ENCODE results near the gene DLGAP1. TPM values are rescaled to one million over a fixed set of nuclear protein-coding genes. Genes with fewer than 3 reads are reported as not detected.

The DLGAP1 gene
- total and polyA plus RNA-seq, 2 of the 13 experiments (the other 11 are each of a cell fraction or from before 2014, with no cell fraction given), result 0.01 TPM; not detected in 1

GRCh38 chr18:3456686-3457069 lies 998.4 kb downstream of the DLGAP1 start (continued):
- TF ChIP-seq, protein P1, sequence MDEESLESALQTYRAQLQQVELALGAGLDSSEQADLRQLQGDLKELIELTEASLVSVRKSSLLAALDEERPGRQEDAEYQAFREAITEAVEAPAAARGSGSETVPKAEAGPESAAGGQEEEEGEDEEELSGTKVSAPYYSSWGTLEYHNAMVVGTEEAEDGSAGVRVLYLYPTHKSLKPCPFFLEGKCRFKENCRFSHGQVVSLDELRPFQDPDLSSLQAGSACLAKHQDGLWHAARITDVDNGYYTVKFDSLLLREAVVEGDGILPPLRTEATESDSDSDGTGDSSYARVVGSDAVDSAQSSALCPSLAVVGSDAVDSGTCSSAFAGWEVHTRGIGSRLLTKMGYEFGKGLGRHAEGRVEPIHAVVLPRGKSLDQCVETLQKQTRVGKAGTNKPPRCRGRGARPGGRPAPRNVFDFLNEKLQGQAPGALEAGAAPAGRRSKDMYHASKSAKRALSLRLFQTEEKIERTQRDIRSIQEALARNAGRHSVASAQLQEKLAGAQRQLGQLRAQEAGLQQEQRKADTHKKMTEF (CRISPR knock-in tag; IDR thresholded peaks at IDR 0.05), result peak; percentile 80
- TF ChIP-seq, protein P2, sequence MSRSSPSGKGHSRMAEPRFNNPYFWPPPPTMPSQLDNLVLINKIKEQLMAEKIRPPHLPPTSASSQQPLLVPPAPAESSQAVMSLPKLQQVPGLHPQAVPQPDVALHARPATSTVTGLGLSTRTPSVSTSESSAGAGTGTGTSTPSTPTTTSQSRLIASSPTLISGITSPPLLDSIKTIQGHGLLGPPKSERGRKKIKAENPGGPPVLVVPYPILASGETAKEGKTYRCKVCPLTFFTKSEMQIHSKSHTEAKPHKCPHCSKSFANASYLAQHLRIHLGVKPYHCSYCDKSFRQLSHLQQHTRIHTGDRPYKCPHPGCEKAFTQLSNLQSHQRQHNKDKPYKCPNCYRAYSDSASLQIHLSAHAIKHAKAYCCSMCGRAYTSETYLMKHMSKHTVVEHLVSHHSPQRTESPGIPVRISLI (CRISPR knock-in tag; IDR thresholded peaks at IDR 0.05; ENCODE audit: borderline replicate concordance), result no peak
- TF ChIP-seq ELF3 (CRISPR knock-in tag; IDR thresholded peaks at IDR 0.05) (peak; percentile 96), SOX5 (CRISPR knock-in tag; IDR thresholded peaks at IDR 0.05; ENCODE audit: borderline replicate concordance) (peak; percentile 87), IKZF1 (IDR thresholded peaks at IDR 0.05) (no peak), RELA (CRISPR knock-in tag; IDR thresholded peaks at IDR 0.05) (no peak), ZNF572 (CRISPR knock-in tag; IDR thresholded peaks at IDR 0.05) (no peak), SYNCRIP (IDR thresholded peaks at IDR 0.05; ENCODE audit: insufficient read depth, low read depth, low read length) (no peak), ZNF574 (CRISPR knock-in tag; IDR thresholded peaks at IDR 0.05) (no peak), ZNF496 (CRISPR knock-in tag; IDR thresholded peaks at IDR 0.05; ENCODE audit: insufficient replicate concordance) (no peak), BRCA1 (CRISPR knock-in tag; IDR thresholded peaks at IDR 0.05) (no peak), MLX (CRISPR knock-in tag; IDR thresholded peaks at IDR 0.05) (peak; percentile 41; the same call in 1 of the 2 replicates), SPEN (CRISPR knock-in tag; IDR thresholded peaks at IDR 0.05; ENCODE audit: low read depth) (no peak), FOXA1 (IDR thresholded peaks at IDR 0.05) (peak; percentile 42; the same call in 1 of the 2 replicates), FOXA1 (CRISPR knock-in tag; IDR thresholded peaks at IDR 0.05) (peak; percentile 88), TRIM24 (CRISPR knock-in tag; IDR thresholded peaks at IDR 0.05) (no peak), CENPBD1 (CRISPR knock-in tag; IDR thresholded peaks at IDR 0.05; ENCODE audit: borderline replicate concordance, low read depth) (no peak), NKX3-1 (CRISPR knock-in tag; IDR thresholded peaks at IDR 0.05) (no peak), NCOA2 (CRISPR knock-in tag; IDR thresholded peaks at IDR 0.05) (peak; percentile 89), RCOR2 (CRISPR knock-in tag; IDR thresholded peaks at IDR 0.05) (peak; percentile 80; the same call in 1 of the 2 replicates), MIER3 (CRISPR knock-in tag; IDR thresholded peaks at IDR 0.05; ENCODE audit: borderline replicate concordance) (peak; percentile 67; the same call in 1 of the 2 replicates), ZFP62 (CRISPR knock-in tag; IDR thresholded peaks at IDR 0.05) (no peak), SIX1 (CRISPR knock-in tag; IDR thresholded peaks at IDR 0.05; ENCODE audit: borderline replicate concordance) (peak; percentile 99), GABPA (IDR thresholded peaks at IDR 0.05; ENCODE audit: low read depth, low read length) (no peak), GABPA (CRISPR knock-in tag; IDR thresholded peaks at IDR 0.05; ENCODE audit: low read depth) (peak; percentile 31; the same call in 1 of the 2 replicates)
- TF ChIP-seq, protein P3, sequence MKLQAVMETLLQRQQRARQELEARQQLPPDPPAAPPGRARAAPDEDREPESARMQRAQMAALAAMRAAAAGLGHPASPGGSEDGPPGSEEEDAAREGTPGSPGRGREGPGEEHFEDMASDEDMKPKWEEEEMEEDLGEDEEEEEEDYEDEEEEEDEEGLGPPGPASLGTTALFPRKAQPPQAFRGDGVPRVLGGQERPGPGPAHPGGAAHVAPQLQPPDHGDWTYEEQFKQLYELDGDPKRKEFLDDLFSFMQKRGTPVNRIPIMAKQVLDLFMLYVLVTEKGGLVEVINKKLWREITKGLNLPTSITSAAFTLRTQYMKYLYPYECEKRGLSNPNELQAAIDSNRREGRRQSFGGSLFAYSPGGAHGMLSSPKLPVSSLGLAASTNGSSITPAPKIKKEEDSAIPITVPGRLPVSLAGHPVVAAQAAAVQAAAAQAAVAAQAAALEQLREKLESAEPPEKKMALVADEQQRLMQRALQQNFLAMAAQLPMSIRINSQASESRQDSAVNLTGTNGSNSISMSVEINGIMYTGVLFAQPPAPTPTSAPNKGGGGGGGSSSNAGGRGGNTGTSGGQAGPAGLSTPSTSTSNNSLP (IDR thresholded peaks at IDR 0.05; ENCODE audit: low read depth, low read length), result peak; percentile 76

All from HepG2 (cell line).